Left lung (tissue), 10 donors: Measurements from ENCODE around the gene NFX1. TPM values are rescaled to one million over a fixed set of nuclear protein-coding genes. Genes with fewer than 3 reads are reported as not detected.

Experiments used
- ATAC-seq: fragments of 200-7000 bp; cut with Tn5 transposase; one replicate; pipeline ENCODE4 v1.9.1; 2020; ENCODE audit warnings: moderate library complexity
- DNase-seq, 4 donors: peaks; one replicate each; pipeline ENCODE4 v3.0.0-alpha.2; 2013 to 2020
- H3K27ac ChIP-seq, 2 donors: fragments of 200-600 bp; sonication (generic) in 1 of 2; one replicate each; pipeline versions ENCODE4 v1.5.0 to v1.8.0; 2020 to 2021
- H3K27me3 ChIP-seq, 2 donors: fragments of 200-600 bp; sonication (generic) in 1 of 2; one replicate each; pipeline versions ENCODE4 v1.5.0 to v1.8.0; 2020 to 2021
- H3K36me3 ChIP-seq, 2 donors: fragments of 200-600 bp; sonication (generic) in 1 of 2; one replicate each; pipeline versions ENCODE4 v1.5.0 to v1.8.0; 2020 to 2021
- H3K4me1 ChIP-seq, 2 donors: fragments of 200-600 bp; one replicate each; pipeline ENCODE4 v1.8.0; 2021
- H3K4me3 ChIP-seq, 2 donors: fragments of 200-600 bp; sonication (generic) in 1 of 2; one replicate each; pipeline versions ENCODE4 v1.5.0 to v1.8.0; 2020 to 2021; ENCODE audit warnings: mild to moderate bottlenecking in 1 of 2
- H3K9me3 ChIP-seq, 2 donors: fragments of 200-600 bp; sonication (generic) in 1 of 2; one replicate each; pipeline versions ENCODE4 v1.5.0 to v1.8.0; 2020 to 2021
- intact Hi-C, 2 donors: fragments of 100-400 bp; cut with DNase I; formaldehyde crosslinking; loops; one replicate each; pipeline versions ENCODE4 v1.11.2 to v1.14.2; 2022
- polyA plus RNA-seq, 6 donors: library from polyadenylated mRNA; unstranded; fragments of 120-200 nt; gene quantifications; one replicate each; pipeline ENCODE4 v1.2.1, GENCODE V29; 2013; ENCODE audit not compliant: insufficient read length in 6 of 6
- total RNA-seq, 2 donors: library from RNA; stranded (reverse); fragmentation: NEBNext Ultra II Directional; extraction: Animal tissue kit (Norgen Biotek cat#: 25700); gene quantifications; one replicate each; pipeline ENCODE4 v1.2.1, GENCODE V29; 2021
- TF ChIP-seq, protein P1 (sequence below), 2 donors: fragments of 200-600 bp; sonication (generic) in 1 of 2; IDR thresholded peaks; one replicate each; pipeline versions ENCODE4 v1.5.0 to v1.8.0; 2021; ENCODE audit warnings: antibody characterized with exemption in 2 of 2
- donor health status: DM: no; HTN: yes; CAD: no.
- donor health status: DM: no; HTN: no; CAD: no.

NFX1 gene
- total and polyA plus RNA-seq, 8 donors: 32.0 to 43.2 (median 38.4) TPM

DNA sequence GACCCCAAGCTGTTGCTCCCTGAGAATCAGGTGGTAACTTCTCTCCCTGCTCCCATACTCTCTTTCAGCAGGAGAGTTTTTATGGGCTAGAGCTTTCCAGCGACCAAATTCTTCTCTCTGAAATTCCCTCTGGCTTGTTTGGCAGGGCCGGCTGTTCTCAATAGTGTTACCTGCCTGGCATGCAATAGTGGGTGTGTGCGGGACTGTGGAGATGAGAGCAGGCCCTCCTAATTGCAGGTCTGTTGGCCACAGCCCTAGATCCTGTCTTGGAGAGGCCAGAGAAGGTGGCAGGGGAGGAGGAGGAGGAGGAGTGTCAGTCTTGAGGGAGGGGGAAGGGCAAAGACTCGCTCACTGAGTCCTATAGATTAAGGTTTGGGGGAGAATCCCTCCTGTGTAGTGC is 82.6 kb downstream of the NFX1 start:
- TF ChIP-seq, protein P1, sequence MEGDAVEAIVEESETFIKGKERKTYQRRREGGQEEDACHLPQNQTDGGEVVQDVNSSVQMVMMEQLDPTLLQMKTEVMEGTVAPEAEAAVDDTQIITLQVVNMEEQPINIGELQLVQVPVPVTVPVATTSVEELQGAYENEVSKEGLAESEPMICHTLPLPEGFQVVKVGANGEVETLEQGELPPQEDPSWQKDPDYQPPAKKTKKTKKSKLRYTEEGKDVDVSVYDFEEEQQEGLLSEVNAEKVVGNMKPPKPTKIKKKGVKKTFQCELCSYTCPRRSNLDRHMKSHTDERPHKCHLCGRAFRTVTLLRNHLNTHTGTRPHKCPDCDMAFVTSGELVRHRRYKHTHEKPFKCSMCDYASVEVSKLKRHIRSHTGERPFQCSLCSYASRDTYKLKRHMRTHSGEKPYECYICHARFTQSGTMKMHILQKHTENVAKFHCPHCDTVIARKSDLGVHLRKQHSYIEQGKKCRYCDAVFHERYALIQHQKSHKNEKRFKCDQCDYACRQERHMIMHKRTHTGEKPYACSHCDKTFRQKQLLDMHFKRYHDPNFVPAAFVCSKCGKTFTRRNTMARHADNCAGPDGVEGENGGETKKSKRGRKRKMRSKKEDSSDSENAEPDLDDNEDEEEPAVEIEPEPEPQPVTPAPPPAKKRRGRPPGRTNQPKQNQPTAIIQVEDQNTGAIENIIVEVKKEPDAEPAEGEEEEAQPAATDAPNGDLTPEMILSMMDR (IDR thresholded peaks at IDR 0.05): no peak
- peak; percentile 78 for ATAC-seq
- Histone ChIP-seq H3K27ac (peak overlapping the region in 1 of 2 donors; percentile 1), H3K9me3 (no peaks in the 10 kb centered on the region), H3K4me3 (no peak overlapping the region), H3K4me1 (peaks cover 0 to 18% of the 10 kb centered on the region in 2 donors), H3K36me3 (peaks cover 0 to 53% of the 10 kb centered on the region in 2 donors), H3K27me3 (no peaks in the 10 kb centered on the region)
- intact Hi-C loops: loop anchor here in 1 of 2 donors (10.0 kb wide), 1 partner anchor 82 kb away; no protein-coding TSS in a partner anchor
- DNase-seq: peak in 1 of 4 donors; percentile 60

DNA sequence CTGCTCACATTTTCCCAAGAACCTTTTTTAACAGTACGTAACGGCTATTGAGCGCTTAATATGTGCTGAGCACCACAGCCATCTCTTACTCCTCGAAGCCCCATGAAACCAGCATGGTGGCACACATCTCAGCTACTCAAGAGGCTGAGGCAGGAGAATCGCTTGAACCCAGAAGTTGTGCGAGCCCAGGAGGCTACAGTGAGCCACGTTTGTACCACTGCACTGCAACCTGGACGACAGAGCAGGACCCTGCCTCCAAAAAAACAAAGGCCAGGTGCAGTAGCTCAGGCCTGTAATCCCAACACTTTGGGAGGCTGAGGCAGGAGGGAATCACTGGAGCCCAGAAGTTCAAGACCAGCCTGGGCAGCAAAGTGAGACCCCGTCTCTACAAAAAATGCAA is 83.9 kb downstream of the NFX1 start:
- Histone ChIP-seq H3K4me1 (peaks cover 0 to 18% of the 10 kb centered on the region in 2 donors), H3K27me3 (no peaks in the 10 kb centered on the region), H3K4me3 (no peak overlapping the region), H3K9me3 (no peaks in the 10 kb centered on the region), H3K27ac (no peak overlapping the region), H3K36me3 (peaks cover 0 to 40% of the 10 kb centered on the region in 2 donors)
- DNase-seq: no peak
- ATAC-seq: no peak
- TF ChIP-seq, protein P1 (IDR thresholded peaks at IDR 0.05): no peak
- intact Hi-C loops: loop anchor here in 1 of 2 donors (10.0 kb wide), 1 partner anchor 81 kb away; no protein-coding TSS in a partner anchor

DNA sequence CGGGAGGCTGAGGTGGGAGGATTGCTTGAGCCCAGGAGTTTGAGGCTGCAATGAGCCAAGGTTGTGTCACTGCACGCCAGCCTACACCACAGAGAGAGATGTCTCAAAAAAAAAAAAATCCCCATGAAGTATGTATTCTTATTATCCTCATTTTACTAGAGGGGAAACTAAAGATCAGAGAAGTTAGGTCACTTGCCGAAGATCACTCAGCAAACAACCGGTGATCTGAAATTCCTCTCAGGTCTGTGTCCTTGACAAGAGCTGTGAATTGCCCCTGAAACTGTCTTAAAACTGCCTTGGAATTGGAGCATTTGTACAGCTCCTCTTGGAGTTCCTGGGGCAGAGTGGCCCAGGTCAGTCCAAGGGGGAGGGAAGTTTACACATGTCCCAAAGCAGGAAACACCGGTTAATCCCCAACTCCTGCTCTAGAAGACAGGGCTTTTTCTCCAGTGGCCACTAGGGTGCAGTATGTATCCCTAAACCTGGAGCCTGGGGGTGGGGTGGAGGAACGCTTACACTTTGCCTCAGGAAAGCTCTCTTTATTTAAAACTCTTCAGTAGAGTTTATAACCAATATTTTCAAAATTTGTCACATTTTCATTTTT is 84.4 kb downstream of the NFX1 start:
- TF ChIP-seq, protein P1 (IDR thresholded peaks at IDR 0.05): peak; percentile 79 to 81
- intact Hi-C loops: loop anchor here in 1 of 2 donors (10.0 kb wide), 1 partner anchor 80 kb away; no protein-coding TSS in a partner anchor

DNA sequence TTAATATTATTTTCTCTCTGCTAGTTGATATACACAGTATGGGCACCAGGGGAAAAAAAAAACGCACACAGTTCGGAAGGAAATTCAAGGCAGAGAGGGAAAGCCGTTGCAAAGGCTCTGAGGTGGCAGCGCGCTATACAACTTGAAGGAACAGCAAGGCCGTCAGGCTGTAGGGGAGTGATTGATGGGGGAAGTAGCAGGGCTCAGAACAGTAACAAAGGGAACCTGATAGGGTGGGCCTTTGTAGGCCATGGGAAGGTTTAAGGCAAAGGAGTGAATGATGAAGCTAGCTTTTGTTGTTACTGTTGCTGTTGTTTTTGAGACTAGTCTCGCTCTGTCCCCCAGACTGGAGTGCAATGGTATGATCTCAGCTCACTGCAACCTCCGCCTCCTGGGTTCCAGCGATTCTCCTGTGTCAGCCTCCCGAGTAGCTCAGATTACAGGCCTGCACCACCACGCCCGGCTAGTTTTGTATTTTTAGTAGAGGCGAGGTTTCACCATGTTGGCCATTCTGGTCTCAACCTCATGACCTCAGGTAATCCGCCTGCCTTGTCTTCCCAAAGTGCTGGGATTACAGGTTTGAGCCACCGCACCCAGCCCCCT is 85.0 kb downstream of the NFX1 start:
- peak overlapping the region in 1 of 2 donors; percentile 46 for H3K27ac ChIP-seq
- H3K27me3 ChIP-seq: no peaks in the 10 kb centered on the region
- TF ChIP-seq, protein P1 (IDR thresholded peaks at IDR 0.05): no peak
- H3K4me3 ChIP-seq: no peak overlapping the region
- intact Hi-C loops: loop anchor here in 1 of 2 donors (10.0 kb wide), 1 partner anchor 79 kb away; no protein-coding TSS in a partner anchor
- peaks cover 0 to 28% of the 10 kb centered on the region in 2 donors for H3K36me3 ChIP-seq
- ATAC-seq (peak; percentile 24), DNase-seq (no peak)
- H3K4me1 ChIP-seq: peaks cover 0 to 18% of the 10 kb centered on the region in 2 donors
- H3K9me3 ChIP-seq: no peaks in the 10 kb centered on the region

More for the DNA sequence above, 84.4 kb downstream of the NFX1 start:
- peaks cover 0 to 35% of the 10 kb centered on the region in 2 donors for H3K36me3 ChIP-seq
- H3K27ac ChIP-seq: peak overlapping the region in 1 of 2 donors; percentile 46
- H3K9me3 ChIP-seq: no peaks in the 10 kb centered on the region
- ATAC-seq: peak; percentile 93
- peak in 3 of 4 donors; percentile 66 to 85 (median 77) for DNase-seq
- no peak overlapping the region for H3K4me3 ChIP-seq
- no peaks in the 10 kb centered on the region for H3K27me3 ChIP-seq
- H3K4me1 ChIP-seq: peaks cover 0 to 18% of the 10 kb centered on the region in 2 donors

DNA sequence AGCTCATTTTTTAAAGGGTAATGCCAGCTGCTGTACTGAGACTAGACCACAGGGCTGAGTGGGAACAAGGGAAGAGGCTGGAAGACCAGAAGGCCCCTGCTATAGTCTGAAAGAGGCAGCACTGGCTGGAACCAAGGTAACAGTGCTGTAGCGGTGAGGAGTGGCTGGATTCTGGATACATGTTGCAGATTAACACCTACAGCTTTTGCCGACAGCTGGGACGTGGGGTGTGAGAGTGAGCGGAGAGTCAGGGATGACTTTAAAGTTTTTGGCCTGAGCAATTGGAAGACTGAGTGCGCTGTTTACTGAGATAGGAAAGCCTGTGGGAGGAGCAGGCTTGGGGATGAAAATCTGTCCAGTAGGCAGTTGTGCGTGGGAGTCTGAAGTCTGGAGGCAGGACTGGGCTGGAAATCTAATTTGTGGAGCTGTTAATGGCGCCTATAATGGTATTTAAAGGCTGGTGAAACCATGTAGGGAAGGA is 85.6 kb downstream of the NFX1 start:
- DNase-seq: no peak
- Histone ChIP-seq H3K4me1 (peaks cover 0 to 18% of the 10 kb centered on the region in 2 donors), H3K27me3 (no peaks in the 10 kb centered on the region), H3K4me3 (no peak overlapping the region), H3K27ac (no peak overlapping the region), H3K36me3 (peaks cover 0 to 23% of the 10 kb centered on the region in 2 donors), H3K9me3 (no peaks in the 10 kb centered on the region)
- TF ChIP-seq, protein P1 (IDR thresholded peaks at IDR 0.05): no peak
- intact Hi-C loops: loop anchor here in 1 of 2 donors (10.0 kb wide), 1 partner anchor 79 kb away; no protein-coding TSS in a partner anchor
- ATAC-seq: no peak
